Rectal smooth muscle tissue (tissue), 1 donor: ENCODE measurements around the gene C16orf54.
"Not testable (repeated sequence)": the region's sequence is repeated elsewhere in the genome, so short reads cannot be mapped to it uniquely, and the experiment has no call there.

ENCODE experiments used
- H3K27ac ChIP-seq: one replicate; pipeline ENCODE4 v1.7.0; 2013; ENCODE audit warnings: low read depth, low read length, inconsistent platforms
- H3K27me3 ChIP-seq: one replicate; pipeline ENCODE4 v1.7.0; 2013; ENCODE audit warnings: low read length; ENCODE audit not compliant: control insufficient read depth, insufficient read depth
- H3K36me3 ChIP-seq: one replicate; pipeline ENCODE4 v1.7.0; 2013; ENCODE audit warnings: low read length; ENCODE audit not compliant: control insufficient read depth, insufficient read depth
- H3K4me1 ChIP-seq: one replicate; pipeline ENCODE4 v1.7.0; 2013; ENCODE audit warnings: low read length; ENCODE audit not compliant: control insufficient read depth, insufficient read depth
- H3K4me3 ChIP-seq: one replicate; pipeline ENCODE4 v1.7.0; 2013; ENCODE audit warnings: low read length
- H3K9ac ChIP-seq: one replicate; pipeline ENCODE4 v1.7.0; 2013; ENCODE audit warnings: low read length

The C16orf54 gene

DNA sequence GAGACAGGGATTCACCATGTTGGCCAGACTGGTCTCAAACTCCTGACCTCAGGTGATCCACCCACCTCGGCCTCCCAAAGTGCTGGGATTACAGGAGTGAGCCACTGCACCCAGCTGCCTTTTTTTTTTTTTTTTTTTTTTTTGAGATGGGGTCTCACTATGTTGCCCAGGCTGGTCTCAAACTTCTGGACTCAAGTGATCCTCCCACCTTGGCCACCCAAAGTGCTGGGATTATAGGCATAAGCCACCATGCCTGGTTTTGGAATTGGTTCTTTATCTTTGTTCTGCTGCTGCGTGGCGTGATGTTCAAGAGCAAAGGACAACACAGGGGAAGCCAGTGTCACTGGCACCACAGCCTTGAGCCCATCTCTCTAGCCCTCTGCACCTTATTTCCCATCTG is 50.1 kb downstream of the C16orf54 start:
- H3K36me3 ChIP-seq, H3K4me1 ChIP-seq, H3K27me3 ChIP-seq, H3K27ac ChIP-seq, H3K4me3 ChIP-seq, H3K9ac ChIP-seq: not testable (repeated sequence)

GRCh38 chr16:29694384-29695195 is 51.2 kb downstream of the C16orf54 start:
- Histone ChIP-seq H3K4me1 (no peaks in the 10 kb centered on the region), H3K9ac (no peak overlapping the region), H3K36me3 (no peaks in the 10 kb centered on the region), H3K27ac (no peak overlapping the region), H3K27me3 (no peaks in the 10 kb centered on the region), H3K4me3 (no peak overlapping the region)

- not testable (repeated sequence) for H3K4me3 ChIP-seq, H3K9ac ChIP-seq, H3K36me3 ChIP-seq, H3K4me1 ChIP-seq, H3K27ac ChIP-seq, H3K27me3 ChIP-seq
Observed at GRCh38 chr16:29692606-29693005, 53.2 kb downstream of the C16orf54 start.
